Testis (tissue), 3 donors: ENCODE measurements around the gene IL33. TPM values are rescaled to one million over a fixed set of nuclear protein-coding genes. Genes with fewer than 3 reads are reported as not detected.

Experiments used
- DNase-seq: peaks from one replicate; pipeline ENCODE4 v3.0.0-alpha.2; 2019
- H3K27ac ChIP-seq, 2 donors: fragments of 200-600 bp; sonication (generic); one replicate each; pipeline ENCODE4 v1.5.1; 2019
- H3K27me3 ChIP-seq: fragments of 200-600 bp; sonication (generic); one replicate; pipeline ENCODE4 v1.5.1; 2019
- H3K36me3 ChIP-seq: fragments of 200-600 bp; sonication (generic); one replicate; pipeline ENCODE4 v1.5.1; 2017; ENCODE audit warnings: low read depth; ENCODE audit errors: missing control alignments
- H3K4me1 ChIP-seq: fragments of 200-600 bp; sonication (generic); one replicate; pipeline ENCODE4 v1.5.1; 2019
- H3K4me3 ChIP-seq, 2 donors: fragments of 200-600 bp; sonication (generic); one replicate each; pipeline ENCODE4 v1.5.1; 2017 to 2019
- H3K9me3 ChIP-seq: fragments of 200-600 bp; sonication (generic); one replicate; pipeline ENCODE4 v1.5.1; 2017
- CTCF ChIP-seq, 3 experiments: fragments of 450-650 bp in 2 of 3; fragments of 200-600 bp in 1 of 3; sonication (generic) in 1 of 3; IDR thresholded peaks; one replicate each; pipeline ENCODE4 v1.5.1; 2016 to 2019; ENCODE audit warnings: antibody characterized with exemption in 3 of 3, mild to moderate bottlenecking in 2 of 3, moderate library complexity in 1 of 3
- POLR2A ChIP-seq: fragments of 450-650 bp; IDR thresholded peaks from one replicate; pipeline ENCODE4 v1.6.1; 2017; ENCODE audit warnings: antibody characterized with exemption, mild to moderate bottlenecking, moderate library complexity
- WGBS, 2 donors: methylation state at CpG; one replicate each; pipeline ENCODE4 v1.1.5; 2018; 5-methylcytosine and 5-hydroxymethylcytosine counted together
- intact Hi-C: fragments of 100-400 bp; cut with DNase I; formaldehyde crosslinking; loops from one replicate; pipeline ENCODE4 v1.15.1; 2023; ENCODE audit warnings: low total_unique reads
- polyA plus RNA-seq: library from polyadenylated mRNA; stranded (reverse); fragments of 350-450 nt; fragmentation: Illumina TruSeq; extraction: RNeasy Lipid Tissue Mini Kit (QIAGEN cat#74804); gene quantifications from one replicate; pipeline ENCODE4 v1.2.3, GENCODE V29; 2014; ENCODE audit warnings: low read depth, low replicate concordance; ENCODE audit not compliant: insufficient read depth
- total RNA-seq, 2 donors: library from RNA; depleted of rRNA; stranded (reverse); fragments of >200 nt; gene quantifications; one replicate each; pipeline ENCODE4 v1.2.3, GENCODE V29; 2016

Gene IL33
- total and polyA plus RNA-seq, 3 donors from 2014 or later, result 2.9 to 8.7 (median 3.6) TPM

GRCh38 chr9:6239048-6239461, 23.4 kb downstream of the IL33 start:
- no peak for DNase-seq
- H3K9me3 ChIP-seq, result no peaks in the 10 kb centered on the region
- TF ChIP-seq CTCF (IDR thresholded peaks at IDR 0.05) (no peak), POLR2A (no peak)
- no peak overlapping the region for H3K4me3 ChIP-seq
- WGBS, 2 donors, result 88 to 92% methylated on average over 5 of the region's 5 CpGs
- no peaks in the 10 kb centered on the region for H3K4me1 ChIP-seq
- no peaks in the 10 kb centered on the region for H3K36me3 ChIP-seq
- no peak overlapping the region for H3K27ac ChIP-seq
- intact Hi-C loops, result no loop called here
- no peaks in the 10 kb centered on the region for H3K27me3 ChIP-seq

- DNase-seq, result no peak
- no peaks in the 10 kb centered on the region for H3K9me3 ChIP-seq
- H3K27ac ChIP-seq, result no peak overlapping the region
- TF ChIP-seq CTCF (IDR thresholded peaks at IDR 0.05) (no peak), POLR2A (no peak)
- no peaks in the 10 kb centered on the region for H3K27me3 ChIP-seq
- H3K4me1 ChIP-seq, result no peaks in the 10 kb centered on the region
- WGBS, 2 donors, result 91 to 100% methylated on average over 2 of the region's 2 CpGs
- intact Hi-C loops, result no loop called here
- H3K36me3 ChIP-seq, result no peaks in the 10 kb centered on the region
- no peak overlapping the region for H3K4me3 ChIP-seq
These were observed 24.1 kb downstream of the IL33 start for GRCh38 chr9:6239694-6240093.

DNA sequence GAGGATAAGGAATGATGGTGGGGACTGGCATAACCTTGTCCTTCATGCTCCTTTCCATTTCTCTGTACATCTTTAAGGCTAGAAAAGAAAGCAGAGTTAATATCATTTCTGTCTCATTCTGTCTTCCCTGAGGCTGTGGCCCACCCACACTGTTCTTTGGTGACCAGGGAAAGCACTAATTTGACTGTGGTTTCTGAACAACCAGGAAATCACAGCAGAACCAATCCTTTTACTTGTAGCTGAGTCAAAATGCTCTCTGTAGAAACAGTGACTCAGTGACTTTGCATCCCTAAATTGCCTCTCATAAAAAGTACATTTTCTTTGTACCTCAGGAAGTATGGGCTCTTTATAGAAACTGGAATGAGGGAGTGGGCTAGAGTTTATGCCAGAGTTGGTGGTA, 28.1 kb downstream of the IL33 start:
- TF ChIP-seq CTCF (IDR thresholded peaks at IDR 0.05), result no peak
- no peak for TF ChIP-seq POLR2A
- Histone ChIP-seq H3K27me3 (no peaks in the 10 kb centered on the region), H3K27ac (no peak overlapping the region), H3K4me3 (no peak overlapping the region), H3K36me3 (no peaks in the 10 kb centered on the region), H3K9me3 (no peaks in the 10 kb centered on the region), H3K4me1 (no peaks in the 10 kb centered on the region)
- intact Hi-C loops, result no loop called here
- DNase-seq, result no peak

DNA sequence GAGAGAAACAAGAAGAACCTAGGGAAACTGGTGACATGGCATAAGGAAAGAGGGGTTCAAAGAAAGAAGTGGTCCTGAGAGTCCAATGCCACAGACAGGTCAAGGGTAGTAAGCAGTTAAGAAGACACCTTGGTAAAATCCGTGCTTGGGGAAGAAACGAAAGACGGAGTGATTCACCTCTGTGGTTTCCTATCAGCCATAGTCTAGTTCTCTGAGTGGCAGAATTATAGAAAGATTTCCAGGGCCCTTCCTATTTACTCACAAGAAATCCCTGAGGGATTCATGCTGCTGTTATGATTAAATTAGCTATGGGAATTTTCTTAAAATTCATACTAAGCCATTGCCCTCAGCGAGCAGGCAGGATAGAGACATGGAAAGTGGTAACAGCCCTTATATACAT, 31.7 kb downstream of the IL33 start:
- Histone ChIP-seq H3K4me3 (no peak overlapping the region), H3K36me3 (no peaks in the 10 kb centered on the region), H3K27me3 (no peaks in the 10 kb centered on the region), H3K9me3 (no peaks in the 10 kb centered on the region), H3K4me1 (no peaks in the 10 kb centered on the region), H3K27ac (no peak overlapping the region)
- 64 to 79% methylated on average over 4 of the region's 4 CpGs for WGBS, 2 donors
- intact Hi-C loops, result no loop called here
- no peak for TF ChIP-seq CTCF (IDR thresholded peaks at IDR 0.05)
- no peak for TF ChIP-seq POLR2A
- DNase-seq, result no peak

DNA sequence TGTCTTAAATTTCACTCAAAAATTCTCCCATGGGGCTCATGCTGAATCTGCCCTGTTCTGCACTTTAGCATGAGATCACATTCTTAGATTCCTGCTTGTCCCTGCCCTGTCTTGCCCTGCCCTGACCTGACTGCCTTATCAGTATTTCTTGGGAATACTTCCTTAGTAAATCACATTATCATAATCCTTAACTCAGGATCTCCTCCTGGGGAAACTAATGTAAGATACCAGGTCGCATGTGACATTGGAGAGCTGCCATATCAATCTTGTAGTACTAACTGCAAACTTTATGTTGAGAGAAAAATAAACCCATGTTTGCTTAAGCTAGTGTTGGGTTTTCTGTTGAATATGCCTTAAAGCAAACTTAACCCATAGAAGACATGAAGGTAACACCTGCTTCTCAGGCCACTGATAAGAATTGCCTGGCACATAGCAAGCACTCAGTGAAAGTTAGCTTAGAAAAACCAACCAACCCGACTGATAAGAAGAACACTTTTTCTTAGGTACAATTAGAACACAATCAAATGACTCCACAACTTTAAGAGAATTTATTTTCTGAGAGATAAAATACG, 53.3 kb downstream of the IL33 start:
- no peaks in the 10 kb centered on the region for H3K9me3 ChIP-seq
- no peak for TF ChIP-seq CTCF (IDR thresholded peaks at IDR 0.05)
- TF ChIP-seq POLR2A, result no peak
- no peak overlapping the region for H3K4me3 ChIP-seq
- DNase-seq, result no peak
- whole genome bisulfite sequencing, 2 donors, result 76 to 82% methylated on average over 3 of the region's 3 CpGs
- no peak overlapping the region for H3K27ac ChIP-seq
- intact Hi-C loops, result no loop called here
- peaks cover 7% of the 10 kb centered on the region for H3K4me1 ChIP-seq
- H3K27me3 ChIP-seq, result no peaks in the 10 kb centered on the region
- H3K36me3 ChIP-seq, result no peaks in the 10 kb centered on the region
